GM21528 (cell line): Measurements from ENCODE around the gene MADD.

Experiments used
- ATAC-seq: cut with Tn5 transposase; IDR thresholded peaks from one replicate; pipeline ENCODE4 v1.9.1; 2021; ENCODE audit warnings: mild to moderate bottlenecking, moderate library complexity; ENCODE audit not compliant: unreplicated experiment, low FRiP score

MADD gene

DNA sequence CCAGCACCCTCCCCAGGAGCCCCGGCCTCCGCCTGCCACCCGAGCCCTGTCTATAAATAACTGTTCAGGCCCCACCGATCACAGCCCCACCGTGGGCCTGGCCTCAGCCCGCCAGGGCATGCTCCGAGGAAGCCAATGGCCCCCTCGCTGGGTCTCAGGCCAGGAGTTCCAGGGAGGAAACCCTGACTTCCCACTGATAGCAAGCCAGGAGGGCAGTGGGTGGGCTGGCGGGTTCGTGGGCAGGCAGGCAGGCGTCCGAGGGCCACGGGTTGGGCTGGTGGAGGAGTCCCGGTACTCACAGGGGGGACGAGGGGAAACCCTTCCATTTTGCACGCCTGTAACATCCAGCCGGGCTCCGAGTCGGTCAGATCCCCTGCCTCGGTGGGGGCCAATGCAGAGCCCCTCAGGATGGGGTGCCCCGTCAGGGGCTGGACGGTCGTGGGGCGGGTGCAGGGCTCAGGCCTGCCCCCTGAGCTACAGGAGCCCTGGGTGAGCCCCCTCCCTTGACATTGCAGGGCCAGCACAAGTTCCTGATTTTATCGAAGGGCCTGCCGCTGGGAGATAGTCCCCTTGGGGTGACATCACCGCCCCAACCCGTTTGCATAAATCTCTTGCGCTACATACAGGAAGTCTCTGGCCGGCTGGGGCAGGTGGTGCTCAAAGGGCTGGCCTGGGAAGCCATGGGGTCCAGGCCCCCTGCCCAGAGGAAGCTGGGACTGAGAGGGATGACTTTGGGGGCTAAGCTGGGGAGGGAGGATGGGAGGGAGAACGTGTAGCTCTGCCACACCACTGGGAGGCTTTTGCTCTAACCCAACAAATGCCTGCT, 108.3 kb downstream of the MADD start, which contains the start of gene SPI1:
TSS of gene SPI1 (minus strand) at position 538 of the 826 bp plus-strand sequence. CDS start at position 344, 194 bp downstream.
- ATAC-seq: peak; percentile 76

DNA sequence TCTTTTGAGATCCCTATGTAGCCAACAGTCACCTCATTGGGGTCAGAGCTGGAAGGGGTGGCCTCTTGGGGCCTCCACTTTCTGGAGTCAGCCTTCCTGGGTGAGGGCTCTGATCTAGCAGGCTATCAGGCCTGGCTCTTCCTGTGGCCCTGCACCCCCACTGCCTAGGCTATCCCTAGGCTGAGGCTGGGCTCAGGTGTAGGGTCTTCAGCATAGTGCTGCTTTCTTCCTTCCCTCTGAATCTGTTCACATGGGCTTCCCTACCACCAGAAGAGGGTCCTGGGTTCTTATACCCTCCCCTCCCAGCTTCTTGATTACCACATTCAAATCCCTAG, 108.9 kb downstream of the MADD start:
- ATAC-seq: peak; percentile 6

DNA sequence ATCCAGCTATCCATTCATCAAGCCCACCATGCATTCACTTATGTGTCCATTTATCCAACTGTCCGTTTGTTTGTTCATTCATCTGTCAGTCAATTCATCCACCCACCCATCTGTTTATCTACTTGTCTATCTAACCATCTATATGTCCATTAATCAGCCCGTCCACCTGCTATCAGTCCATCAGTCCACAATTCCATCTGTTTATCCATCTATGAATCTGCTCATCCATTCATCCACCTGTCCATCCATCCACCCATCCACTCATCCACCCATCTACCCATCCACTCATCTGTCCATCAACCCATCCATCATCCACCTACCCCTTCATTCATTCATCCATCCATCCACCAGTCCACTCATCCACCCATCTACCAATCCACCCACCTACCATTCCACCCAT, 109.4 kb downstream of the MADD start:
- no peak for ATAC-seq
